HL-60 (cell line): ENCODE data around the gene ZNF57.
"Not testable (repeated sequence)": the region's sequence is repeated elsewhere in the genome, so short reads cannot be mapped to it uniquely, and the experiment has no call there.

ENCODE experiments used
- DNase-seq, 2 experiments: peaks; one replicate each; pipeline ENCODE4 v3.0.0-alpha.2; 2010 to 2020; ENCODE audit warnings: low read depth in 1 of 2, low spot score in 1 of 2
- H3K27ac ChIP-seq: fragments of 250-450 bp; sonication (Bioruptor Pico); replicated peaks from 2 replicates; pipeline ENCODE4 v1.5.1; 2020; ENCODE audit warnings: mild to moderate bottlenecking, moderate library complexity
- H3K27me3 ChIP-seq: fragments of 250-450 bp; sonication (Bioruptor Pico); 2 replicates; pipeline ENCODE4 v1.5.1; 2021; ENCODE audit warnings: mild to moderate bottlenecking, moderate library complexity; ENCODE audit not compliant: insufficient read depth, poor library complexity, severe bottlenecking
- H3K4me3 ChIP-seq: replicated peaks from 2 replicates; pipeline ENCODE4 v1.5.1; 2011; ENCODE audit warnings: mild to moderate bottlenecking, control low read depth, low read length; ENCODE audit not compliant: insufficient read depth
- CTCF ChIP-seq: IDR thresholded peaks from one replicate; pipeline ENCODE4 v1.5.1; 2011; ENCODE audit warnings: low read length, control low read depth, inconsistent platforms; ENCODE audit not compliant: insufficient read depth
- GABPA ChIP-seq: IDR thresholded peaks from 2 replicates; pipeline ENCODE4 v1.6.1; 2012; ENCODE audit warnings: low read depth
- POLR2AphosphoS5 ChIP-seq: IDR thresholded peaks from 2 replicates; pipeline ENCODE4 v1.6.1; 2012; ENCODE audit warnings: low read depth
- REST ChIP-seq: IDR thresholded peaks from 2 replicates; pipeline ENCODE4 v1.6.1; 2012; ENCODE audit warnings: low read depth; ENCODE audit not compliant: insufficient replicate concordance
- SPI1 ChIP-seq: IDR thresholded peaks from 2 replicates; pipeline ENCODE4 v1.6.1; 2012; ENCODE audit warnings: low read depth, mild to moderate bottlenecking, borderline replicate concordance

Gene ZNF57

GRCh38 chr19:2869618-2870017 lies 31.1 kb upstream of the ZNF57 start:
- H3K27me3 ChIP-seq = no peaks in the 10 kb centered on the region
- H3K4me3 ChIP-seq = no peak overlapping the region
- TF ChIP-seq POLR2AphosphoS5 (no peak), SPI1 (no peak), CTCF (no peak), GABPA (no peak), REST (no peak)
- DNase-seq = no peak
- H3K27ac ChIP-seq = no peak overlapping the region

- H3K27ac ChIP-seq, H3K4me3 ChIP-seq, H3K27me3 ChIP-seq, DNase-seq: not testable (repeated sequence)
Observed at GRCh38 chr19:2872175-2872574, 28.6 kb upstream of the ZNF57 start.

- no peak for TF ChIP-seq REST
- no peak for TF ChIP-seq CTCF
- no peak for DNase-seq
- Histone ChIP-seq H3K27ac (no peak overlapping the region), H3K4me3 (no peak overlapping the region), H3K27me3 (no peaks in the 10 kb centered on the region)
Observed at GRCh38 chr19:2877398-2878331, 23.1 kb upstream of the ZNF57 start.

GRCh38 chr19:2883686-2884439 lies 16.9 kb upstream of the ZNF57 start:
- no peak for TF ChIP-seq CTCF
- no peak for TF ChIP-seq GABPA
- TF ChIP-seq REST = no peak
- no peak for TF ChIP-seq SPI1
- no peak for TF ChIP-seq POLR2AphosphoS5
- DNase-seq = no peak
- no peak overlapping the region for H3K27ac ChIP-seq
- H3K4me3 ChIP-seq = no peak overlapping the region
- no peaks in the 10 kb centered on the region for H3K27me3 ChIP-seq
